SU-DHL-6 (cell line): ENCODE measurements around the gene PITPNM3.

Experiments
- H2AFZ ChIP-seq: fragments of 200-600 bp; sonication (generic); 2 replicates; pipeline ENCODE4 v1.6.1; 2014; ENCODE audit warnings: low read depth, mild to moderate bottlenecking, moderate library complexity, mixed read lengths, antibody characterized with exemption, low read length; ENCODE audit not compliant: severe bottlenecking
- H3F3A ChIP-seq: fragments of 200-600 bp; shearing (Covaris generic); 2 replicates; pipeline ENCODE4 v1.6.0; 2016; ENCODE audit warnings: antibody characterized with exemption, mild to moderate bottlenecking; ENCODE audit not compliant: insufficient read depth
- H3K27ac ChIP-seq: fragments of 200-600 bp; sonication (generic); 2 replicates; pipeline ENCODE4 v1.5.1; 2016; ENCODE audit warnings: low read depth, mild to moderate bottlenecking, low read length, moderate library complexity, mixed read lengths
- H3K27me3 ChIP-seq: fragments of 200-600 bp; sonication (generic), shearing (Covaris generic); 2 replicates; pipeline ENCODE4 v1.6.0; 2014; ENCODE audit warnings: mild to moderate bottlenecking, low read length
- H3K36me3 ChIP-seq: fragments of 200-600 bp; sonication (generic); 2 replicates; pipeline ENCODE4 v1.6.1; 2014; ENCODE audit warnings: mild to moderate bottlenecking, low read length, mixed read lengths
- H3K4me2 ChIP-seq: fragments of 300-600, 200-600 bp; shearing (Covaris generic), sonication (generic); 2 replicates; pipeline ENCODE4 v1.6.0; 2014; ENCODE audit warnings: low read length, low read depth, mild to moderate bottlenecking; ENCODE audit not compliant: poor library complexity, severe bottlenecking
- H3K4me3 ChIP-seq: fragments of 200-600 bp; sonication (generic); 2 replicates; pipeline ENCODE4 v1.5.1; 2014; ENCODE audit warnings: antibody characterized with exemption, low read length, mild to moderate bottlenecking, mixed read lengths; ENCODE audit not compliant: insufficient read depth, poor library complexity, severe bottlenecking
- H3K79me2 ChIP-seq: fragments of 200-600 bp; sonication (generic); 2 replicates; pipeline ENCODE4 v1.6.1; 2014; ENCODE audit warnings: mild to moderate bottlenecking, low read length, moderate library complexity; ENCODE audit not compliant: insufficient read depth
- H3K9ac ChIP-seq: fragments of 200-600 bp; sonication (generic); 2 replicates; pipeline ENCODE4 v1.7.0; 2014; ENCODE audit warnings: mild to moderate bottlenecking, low read length
- H3K9me2 ChIP-seq: fragments of 200-600 bp; sonication (generic); replicated peaks from 2 replicates; pipeline ENCODE4 v1.6.1; 2014; ENCODE audit warnings: low read length; ENCODE audit not compliant: insufficient read depth
- H3K9me3 ChIP-seq: fragments of 200-600 bp; sonication (generic); 2 replicates; pipeline ENCODE4 v1.6.1; 2014; ENCODE audit warnings: low read length, mixed read lengths; ENCODE audit not compliant: insufficient read depth
- H4K20me1 ChIP-seq: fragments of 200-600 bp; sonication (generic); 2 replicates; pipeline ENCODE4 v1.6.1; 2014; ENCODE audit warnings: low read depth, mild to moderate bottlenecking, antibody characterized with exemption, low read length, moderate library complexity, mixed read lengths
- EZH2phosphoT487 ChIP-seq: fragments of 200-600 bp; sonication (generic), shearing (Covaris generic); conservative IDR thresholded peaks from 2 replicates; pipeline ENCODE4 v1.6.1; 2018; ENCODE audit warnings: mild to moderate bottlenecking, antibody characterized with exemption, low read length, moderate library complexity, mixed read lengths
- TF ChIP-seq, protein P1 (sequence below): fragments of 200-600 bp; sonication (generic); IDR thresholded peaks from one replicate; pipeline ENCODE4 v1.5.1; 2017; ENCODE audit warnings: antibody characterized with exemption, mild to moderate bottlenecking, low read length, moderate library complexity; ENCODE audit not compliant: insufficient read depth, poor library complexity, severe bottlenecking

The PITPNM3 gene

DNA sequence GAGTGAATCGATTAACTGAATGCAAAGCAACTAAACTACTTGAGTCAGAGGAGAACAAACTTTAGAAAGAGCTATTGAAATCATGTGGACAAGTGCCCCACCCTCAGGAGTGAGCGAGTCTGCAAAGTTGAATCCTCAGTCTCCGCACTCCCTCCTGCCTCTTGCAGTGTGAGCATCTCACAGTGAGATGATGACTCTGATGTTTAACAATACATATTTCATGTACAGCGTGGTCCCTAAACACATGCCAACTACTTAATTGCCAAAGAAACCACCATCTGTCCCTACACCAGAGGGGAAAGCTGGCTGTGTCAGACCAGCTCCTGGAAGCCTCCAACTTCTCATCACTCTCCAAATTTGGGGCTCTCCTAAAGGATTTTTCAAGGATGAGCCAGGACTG is 80.9 kb downstream of the PITPNM3 start:
- Histone ChIP-seq H3K9me3 (no peaks in the 10 kb centered on the region), H3K4me2 (no peak overlapping the region), H3K9ac (no peak overlapping the region), H3K79me2 (no peaks in the 10 kb centered on the region), H3K27me3 (no peaks in the 10 kb centered on the region), H4K20me1 (no peaks in the 10 kb centered on the region), H3K9me2 (no peaks in the 10 kb centered on the region), H2AFZ (no peak overlapping the region), H3K36me3 (no peaks in the 10 kb centered on the region), H3K4me3 (no peak overlapping the region), H3F3A (no peaks in the 10 kb centered on the region), H3K27ac (no peak overlapping the region)
- TF ChIP-seq EZH2phosphoT487, result no peak
- TF ChIP-seq, protein P1, sequence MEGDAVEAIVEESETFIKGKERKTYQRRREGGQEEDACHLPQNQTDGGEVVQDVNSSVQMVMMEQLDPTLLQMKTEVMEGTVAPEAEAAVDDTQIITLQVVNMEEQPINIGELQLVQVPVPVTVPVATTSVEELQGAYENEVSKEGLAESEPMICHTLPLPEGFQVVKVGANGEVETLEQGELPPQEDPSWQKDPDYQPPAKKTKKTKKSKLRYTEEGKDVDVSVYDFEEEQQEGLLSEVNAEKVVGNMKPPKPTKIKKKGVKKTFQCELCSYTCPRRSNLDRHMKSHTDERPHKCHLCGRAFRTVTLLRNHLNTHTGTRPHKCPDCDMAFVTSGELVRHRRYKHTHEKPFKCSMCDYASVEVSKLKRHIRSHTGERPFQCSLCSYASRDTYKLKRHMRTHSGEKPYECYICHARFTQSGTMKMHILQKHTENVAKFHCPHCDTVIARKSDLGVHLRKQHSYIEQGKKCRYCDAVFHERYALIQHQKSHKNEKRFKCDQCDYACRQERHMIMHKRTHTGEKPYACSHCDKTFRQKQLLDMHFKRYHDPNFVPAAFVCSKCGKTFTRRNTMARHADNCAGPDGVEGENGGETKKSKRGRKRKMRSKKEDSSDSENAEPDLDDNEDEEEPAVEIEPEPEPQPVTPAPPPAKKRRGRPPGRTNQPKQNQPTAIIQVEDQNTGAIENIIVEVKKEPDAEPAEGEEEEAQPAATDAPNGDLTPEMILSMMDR, result no peak

DNA sequence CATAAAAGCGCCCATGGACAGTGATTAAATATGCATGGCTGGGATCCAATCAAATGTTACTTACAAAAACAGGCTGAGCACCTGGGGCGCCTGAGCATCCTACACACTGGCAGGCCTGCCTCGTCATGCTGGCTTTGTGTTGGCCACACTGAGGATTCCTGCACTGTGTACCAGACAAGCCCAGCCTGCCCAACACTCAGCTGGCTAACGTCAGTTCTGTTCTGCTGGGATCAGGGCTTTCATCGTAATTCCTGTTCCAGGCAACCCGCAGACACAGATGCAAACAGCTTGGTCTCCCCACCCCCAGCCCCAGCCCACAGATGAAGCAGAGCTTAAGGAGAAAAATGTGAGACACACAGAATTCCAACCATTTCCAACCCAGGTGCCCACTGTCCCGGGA is 81.4 kb downstream of the PITPNM3 start:
- H4K20me1 ChIP-seq, result no peaks in the 10 kb centered on the region
- H3K27ac ChIP-seq, result no peak overlapping the region
- H3K79me2 ChIP-seq, result no peaks in the 10 kb centered on the region
- H3K36me3 ChIP-seq, result no peaks in the 10 kb centered on the region
- TF ChIP-seq, protein P1, result no peak
- TF ChIP-seq EZH2phosphoT487, result no peak
- no peak overlapping the region for H3K4me2 ChIP-seq
- no peak overlapping the region for H3K4me3 ChIP-seq
- H2AFZ ChIP-seq, result no peak overlapping the region
- H3K9ac ChIP-seq, result no peak overlapping the region
- no peaks in the 10 kb centered on the region for H3K27me3 ChIP-seq
- H3F3A ChIP-seq, result no peaks in the 10 kb centered on the region
- H3K9me2 ChIP-seq, result no peaks in the 10 kb centered on the region
- H3K9me3 ChIP-seq, result no peaks in the 10 kb centered on the region

DNA sequence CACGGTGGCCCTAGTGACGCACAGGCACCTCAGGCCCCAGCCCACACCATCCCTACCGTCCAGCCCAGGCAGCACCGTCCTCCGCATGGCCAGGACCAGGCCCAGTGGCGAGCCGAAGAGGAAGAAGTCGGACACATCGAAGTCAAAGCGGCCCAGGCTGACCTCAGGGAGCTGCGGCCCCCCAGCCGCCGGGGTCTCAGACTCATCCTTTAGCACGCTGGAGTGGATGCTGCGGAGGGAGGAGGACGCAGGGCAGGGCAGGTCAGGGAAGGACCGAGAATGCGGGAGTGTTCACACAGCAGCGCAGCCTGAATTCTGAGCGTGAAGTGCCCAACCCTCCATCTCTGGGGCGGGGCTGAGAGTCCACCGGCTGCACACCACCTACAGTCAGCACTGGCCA is 82.0 kb downstream of the PITPNM3 start:
- H3K9ac ChIP-seq, result no peak overlapping the region
- H3K4me3 ChIP-seq, result no peak overlapping the region
- H3K27me3 ChIP-seq, result no peaks in the 10 kb centered on the region
- no peak overlapping the region for H3K27ac ChIP-seq
- no peaks in the 10 kb centered on the region for H3K9me3 ChIP-seq
- no peaks in the 10 kb centered on the region for H3F3A ChIP-seq
- H3K36me3 ChIP-seq, result no peaks in the 10 kb centered on the region
- H4K20me1 ChIP-seq, result no peaks in the 10 kb centered on the region
- TF ChIP-seq, protein P1, result no peak
- no peaks in the 10 kb centered on the region for H3K9me2 ChIP-seq
- H3K4me2 ChIP-seq, result no peak overlapping the region
- no peak overlapping the region for H2AFZ ChIP-seq
- no peaks in the 10 kb centered on the region for H3K79me2 ChIP-seq
